Measurements from ENCODE around the gene PARP12. TPM values are rescaled to one million over a fixed set of nuclear protein-coding genes. Genes with fewer than 3 reads are reported as not detected.

Gene PARP12
- total RNA-seq, 4 donors from 2014 or later, result 17.8 to 21.5 (median 18.5) TPM

GRCh38 chr7:139993169-139993568 lies 69.6 kb downstream of the PARP12 start:
- no peak overlapping the region for H3K4me3 ChIP-seq (ENCODE audit: low read depth, poor library complexity, severe bottlenecking)
- DNase-seq (ENCODE audit: low spot score in 2 of 2), result no peak
- no peak for TF ChIP-seq CTCF (IDR thresholded peaks at IDR 0.05)
- no peak for TF ChIP-seq POLR2A (IDR thresholded peaks at IDR 0.05)
- intact Hi-C loops (cut with DNase I; ENCODE audit: low total_unique reads), result no loop called here
- WGBS, 2 donors, result 90 to 91% methylated on average over 8 of the region's 8 CpGs

GRCh38 chr7:139992353-139993044 lies 70.3 kb downstream of the PARP12 start:
- H3K4me3 ChIP-seq (ENCODE audit: low read depth, poor library complexity, severe bottlenecking), result no peak overlapping the region
- intact Hi-C loops (cut with DNase I; ENCODE audit: low total_unique reads), result no loop called here
- TF ChIP-seq CTCF (IDR thresholded peaks at IDR 0.05), result no peak
- TF ChIP-seq POLR2A (IDR thresholded peaks at IDR 0.05), result no peak
- no peak for DNase-seq (ENCODE audit: low spot score in 2 of 2)
- WGBS, 2 donors, result 85 to 88% methylated on average over 14 of the region's 14 CpGs

GRCh38 chr7:139991911-139992310 lies 70.8 kb downstream of the PARP12 start:
- WGBS, 2 donors, result 84 to 93% methylated on average over 6 of the region's 6 CpGs
- no peak for DNase-seq (ENCODE audit: low spot score in 2 of 2)
- TF ChIP-seq POLR2A (IDR thresholded peaks at IDR 0.05) (no peak), CTCF (IDR thresholded peaks at IDR 0.05) (no peak)
- intact Hi-C loops (cut with DNase I; ENCODE audit: low total_unique reads), result no loop called here
- no peak overlapping the region for H3K4me3 ChIP-seq (ENCODE audit: low read depth, poor library complexity, severe bottlenecking)

GRCh38 chr7:139991269-139991666 lies 71.5 kb downstream of the PARP12 start:
- intact Hi-C loops (cut with DNase I; ENCODE audit: low total_unique reads), result no loop called here

GRCh38 chr7:139990571-139991268 lies 72.0 kb downstream of the PARP12 start:
- no peak for TF ChIP-seq POLR2A (IDR thresholded peaks at IDR 0.05)
- TF ChIP-seq CTCF (IDR thresholded peaks at IDR 0.05), result no peak
- H3K4me3 ChIP-seq (ENCODE audit: low read depth, poor library complexity, severe bottlenecking), result no peak overlapping the region
- no peak for DNase-seq (ENCODE audit: low spot score in 2 of 2)
- intact Hi-C loops (cut with DNase I; ENCODE audit: low total_unique reads), result no loop called here
- 88 to 91% methylated on average over 22 of the region's 22 CpGs for whole genome bisulfite sequencing, 2 donors

More at GRCh38 chr7:139991269-139991666, 71.5 kb downstream of the PARP12 start:
- TF ChIP-seq CTCF (IDR thresholded peaks at IDR 0.05) (no peak), POLR2A (IDR thresholded peaks at IDR 0.05) (no peak)
- no peak overlapping the region for H3K4me3 ChIP-seq (ENCODE audit: low read depth, poor library complexity, severe bottlenecking)
- whole genome bisulfite sequencing, 2 donors, result 76 to 90% methylated on average over 5 of the region's 5 CpGs
- no peak for DNase-seq (ENCODE audit: low spot score in 2 of 2)
